ENCODE measurements around the gene ZNF497. TPM values are rescaled to one million over a fixed set of nuclear protein-coding genes. Genes with fewer than 3 reads are reported as not detected.

ZNF497 gene
- total and polyA plus RNA-seq, 9 of the 15 experiments (the other 6 are each of a cell fraction or from before 2014, with no cell fraction given): 0.06 to 0.98 (median 0.44) TPM; not detected in 1

GRCh38 chr19:58386576-58387337 is 24.2 kb upstream of the ZNF497 start, which contains the start of gene RPS5 (continued):
- TF ChIP-seq, protein P1, sequence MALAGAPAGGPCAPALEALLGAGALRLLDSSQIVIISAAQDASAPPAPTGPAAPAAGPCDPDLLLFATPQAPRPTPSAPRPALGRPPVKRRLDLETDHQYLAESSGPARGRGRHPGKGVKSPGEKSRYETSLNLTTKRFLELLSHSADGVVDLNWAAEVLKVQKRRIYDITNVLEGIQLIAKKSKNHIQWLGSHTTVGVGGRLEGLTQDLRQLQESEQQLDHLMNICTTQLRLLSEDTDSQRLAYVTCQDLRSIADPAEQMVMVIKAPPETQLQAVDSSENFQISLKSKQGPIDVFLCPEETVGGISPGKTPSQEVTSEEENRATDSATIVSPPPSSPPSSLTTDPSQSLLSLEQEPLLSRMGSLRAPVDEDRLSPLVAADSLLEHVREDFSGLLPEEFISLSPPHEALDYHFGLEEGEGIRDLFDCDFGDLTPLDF (CRISPR knock-in tag; IDR thresholded peaks at IDR 0.05): 0 out of 2 replicates have a peak, but pooled peaks have one; percentile 46
- TF ChIP-seq ZC3H11A (IDR thresholded peaks at IDR 0.05; ENCODE audit: low read depth, low read length): no peak
- TF ChIP-seq KLF13 (tag; IDR thresholded peaks at IDR 0.05; ENCODE audit: borderline replicate concordance, low read depth): peak; percentile 13; the same call in 1 of the 2 replicates
- no peak for TF ChIP-seq ZNF583 (CRISPR knock-in tag; IDR thresholded peaks at IDR 0.05)
- TF ChIP-seq, protein P2, sequence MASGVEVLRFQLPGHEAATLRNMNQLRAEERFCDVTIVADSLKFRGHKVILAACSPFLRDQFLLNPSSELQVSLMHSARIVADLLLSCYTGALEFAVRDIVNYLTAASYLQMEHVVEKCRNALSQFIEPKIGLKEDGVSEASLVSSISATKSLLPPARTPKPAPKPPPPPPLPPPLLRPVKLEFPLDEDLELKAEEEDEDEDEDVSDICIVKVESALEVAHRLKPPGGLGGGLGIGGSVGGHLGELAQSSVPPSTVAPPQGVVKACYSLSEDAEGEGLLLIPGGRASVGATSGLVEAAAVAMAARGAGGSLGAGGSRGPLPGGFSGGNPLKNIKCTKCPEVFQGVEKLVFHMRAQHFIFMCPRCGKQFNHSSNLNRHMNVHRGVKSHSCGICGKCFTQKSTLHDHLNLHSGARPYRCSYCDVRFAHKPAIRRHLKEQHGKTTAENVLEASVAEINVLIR (CRISPR knock-in tag; IDR thresholded peaks at IDR 0.05): peak; percentile 70
- TF ChIP-seq ZNF766 (CRISPR knock-in tag; conservative IDR thresholded peaks at IDR 0.05): peak; percentile 48; the same call in 1 of the 2 replicates
- TF ChIP-seq SNRNP70 (optimal IDR thresholded peaks at IDR 0.05; ENCODE audit: low read depth, low read length): no peak
- no peak for TF ChIP-seq FOXM1 (IDR thresholded peaks at IDR 0.05; ENCODE audit: low read depth)
- TF ChIP-seq FOXM1 (CRISPR knock-in tag; IDR thresholded peaks at IDR 0.05; ENCODE audit: low read depth): peak; percentile 95; the same call in 1 of the 2 replicates
- 0 out of 2 replicates have a peak, but pooled peaks have one; percentile 30 for TF ChIP-seq SOX6 (IDR thresholded peaks at IDR 0.05)
- TF ChIP-seq RBM22 (IDR thresholded peaks at IDR 0.05; ENCODE audit: low read depth, low read length, poor library complexity, severe bottlenecking): peak; percentile 85
- TF ChIP-seq DEAF1 (CRISPR knock-in tag; IDR thresholded peaks at IDR 0.05): no peak
- peak; percentile 93 for TF ChIP-seq BHLHE40 (IDR thresholded peaks at IDR 0.05; ENCODE audit: low read length)
- peak; percentile 95 for TF ChIP-seq MAX (CRISPR knock-in tag; IDR thresholded peaks at IDR 0.05)
- peak; percentile 70 for TF ChIP-seq HNRNPLL (IDR thresholded peaks at IDR 0.05; ENCODE audit: low read depth, low read length, poor library complexity, severe bottlenecking)
- peak; percentile 98 for TF ChIP-seq EP400 (IDR thresholded peaks at IDR 0.05)
- TF ChIP-seq SIN3B (IDR thresholded peaks at IDR 0.05; ENCODE audit: low read depth): 0 out of 2 replicates have a peak, but pooled peaks have one; percentile 64
- peak; percentile 93 for TF ChIP-seq MXI1 (IDR thresholded peaks at IDR 0.05; ENCODE audit: low read depth, low read length)
- peak; percentile 64 for TF ChIP-seq CCNT2 (IDR thresholded peaks at IDR 0.05; ENCODE audit: borderline replicate concordance, extremely low read depth, insufficient read length, low read depth, low read length)
- 0 out of 2 replicates have a peak, but pooled peaks have one; percentile 23 for TF ChIP-seq ZNF12 (CRISPR knock-in tag; IDR thresholded peaks at IDR 0.05)
- TF ChIP-seq POLR2B (IDR thresholded peaks at IDR 0.05; ENCODE audit: low read depth, partially characterized antibody): peak; percentile 89
- peak; percentile 97 for TF ChIP-seq TAF9B (IDR thresholded peaks at IDR 0.05; ENCODE audit: partially characterized antibody)

All from K562 (cell line).